ENCODE data around the gene CRTAC1.

The CRTAC1 gene, protein sequence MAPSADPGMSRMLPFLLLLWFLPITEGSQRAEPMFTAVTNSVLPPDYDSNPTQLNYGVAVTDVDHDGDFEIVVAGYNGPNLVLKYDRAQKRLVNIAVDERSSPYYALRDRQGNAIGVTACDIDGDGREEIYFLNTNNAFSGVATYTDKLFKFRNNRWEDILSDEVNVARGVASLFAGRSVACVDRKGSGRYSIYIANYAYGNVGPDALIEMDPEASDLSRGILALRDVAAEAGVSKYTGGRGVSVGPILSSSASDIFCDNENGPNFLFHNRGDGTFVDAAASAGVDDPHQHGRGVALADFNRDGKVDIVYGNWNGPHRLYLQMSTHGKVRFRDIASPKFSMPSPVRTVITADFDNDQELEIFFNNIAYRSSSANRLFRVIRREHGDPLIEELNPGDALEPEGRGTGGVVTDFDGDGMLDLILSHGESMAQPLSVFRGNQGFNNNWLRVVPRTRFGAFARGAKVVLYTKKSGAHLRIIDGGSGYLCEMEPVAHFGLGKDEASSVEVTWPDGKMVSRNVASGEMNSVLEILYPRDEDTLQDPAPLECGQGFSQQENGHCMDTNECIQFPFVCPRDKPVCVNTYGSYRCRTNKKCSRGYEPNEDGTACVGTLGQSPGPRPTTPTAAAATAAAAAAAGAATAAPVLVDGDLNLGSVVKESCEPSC

DNA sequence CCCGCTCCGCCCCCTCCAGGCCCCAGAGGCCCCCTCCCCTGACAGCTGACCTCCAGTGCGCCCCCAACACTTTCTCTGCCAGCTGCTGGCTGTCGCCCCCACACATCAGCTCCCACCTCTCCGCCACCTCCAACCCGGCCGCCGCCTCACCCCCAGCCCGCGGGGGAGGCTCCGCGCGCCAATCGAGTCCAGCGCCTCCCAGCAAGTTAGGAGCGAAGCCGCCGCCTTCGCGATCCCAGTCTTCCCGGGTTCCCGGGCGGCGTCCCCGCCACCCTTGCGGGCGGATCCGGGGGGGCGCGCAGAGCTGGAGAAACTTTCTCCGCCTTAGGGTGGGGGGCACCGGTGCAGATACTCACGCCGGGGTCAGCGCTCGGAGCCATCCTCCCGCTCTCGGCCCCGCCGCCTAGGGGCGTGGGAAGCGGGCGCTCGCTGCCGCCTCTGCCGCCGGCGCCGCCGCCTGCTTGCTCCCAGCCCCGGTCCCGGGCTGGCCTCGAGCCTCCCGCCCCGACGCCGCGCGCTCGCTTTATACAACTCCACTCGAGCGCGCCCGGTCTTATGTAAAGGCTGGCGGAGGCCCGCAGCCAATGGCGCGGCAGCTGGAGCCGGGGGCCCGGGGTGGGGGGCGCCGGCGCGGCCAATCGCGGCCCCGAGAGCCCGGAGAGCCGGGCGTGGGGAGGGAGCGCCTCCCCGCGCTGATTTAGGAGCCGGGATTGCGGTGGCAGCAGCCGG lies at the start of gene CRTAC1:
Gene CRTAC1 (minus strand): TSS at position 529 of the 729 bp plus-strand sequence. CDS start 149 bp downstream, at position 380.
- DNase-seq, result no peak

DNA sequence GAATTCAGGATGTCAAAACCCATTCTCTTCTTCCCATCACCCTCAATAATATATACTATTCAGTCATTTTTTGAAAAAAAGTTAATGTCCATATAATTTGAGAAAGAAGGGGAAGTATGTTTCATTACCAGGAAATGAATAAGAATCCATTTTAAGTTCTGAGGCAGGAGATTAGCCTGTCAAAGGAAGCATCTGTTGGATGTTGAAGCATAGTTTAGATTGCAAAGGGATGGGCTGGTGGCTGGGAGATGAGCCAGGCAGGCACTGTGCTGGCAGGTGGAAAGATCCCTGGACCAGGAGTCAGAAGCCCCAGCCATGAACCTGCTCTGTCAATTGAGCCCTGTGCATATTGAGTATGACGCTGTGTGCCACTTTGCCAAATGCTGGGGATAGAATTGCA lies 48.4 kb upstream of the CRTAC1 start:
- DNase-seq, result no peak

DNA sequence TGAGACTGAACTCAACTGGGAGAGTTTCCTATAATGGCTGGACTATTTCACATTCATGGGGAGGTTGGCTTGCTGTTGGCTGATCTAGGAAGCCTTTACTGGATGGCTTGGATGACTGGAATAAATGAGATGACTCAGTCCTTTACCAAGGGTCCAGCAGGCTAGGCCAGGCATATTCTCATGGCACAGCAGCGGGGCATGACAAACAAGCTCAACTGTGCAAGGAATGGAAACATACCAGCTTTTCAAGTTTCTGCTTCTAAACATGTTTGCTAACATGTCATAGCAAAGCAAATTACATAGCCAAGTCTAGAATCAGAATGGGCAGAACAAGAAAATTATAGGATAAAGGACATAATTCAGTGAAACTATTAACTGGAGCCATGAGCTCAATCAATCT lies 46.8 kb upstream of the CRTAC1 start:
- no peak for DNase-seq

DNA sequence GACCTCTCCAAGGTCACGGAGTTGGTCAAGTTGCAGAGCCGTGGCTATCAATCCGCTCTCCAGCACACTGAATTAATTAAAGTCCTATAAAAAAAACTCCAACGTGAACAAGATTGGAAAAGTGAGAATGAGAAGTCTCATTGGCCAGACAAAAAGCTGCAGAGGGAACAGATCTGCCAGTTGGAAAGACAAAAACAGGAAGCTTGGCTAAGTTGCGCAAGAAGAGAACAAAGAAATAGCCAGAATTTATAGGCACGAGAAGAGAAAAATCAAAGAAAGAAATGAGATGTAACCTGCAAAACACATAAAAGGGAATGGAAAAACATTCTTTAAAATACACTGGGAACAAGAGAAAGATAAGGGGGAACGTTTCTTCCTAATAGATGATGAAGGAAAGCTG lies 45.7 kb upstream of the CRTAC1 start:
- DNase-seq, result no peak

DNA sequence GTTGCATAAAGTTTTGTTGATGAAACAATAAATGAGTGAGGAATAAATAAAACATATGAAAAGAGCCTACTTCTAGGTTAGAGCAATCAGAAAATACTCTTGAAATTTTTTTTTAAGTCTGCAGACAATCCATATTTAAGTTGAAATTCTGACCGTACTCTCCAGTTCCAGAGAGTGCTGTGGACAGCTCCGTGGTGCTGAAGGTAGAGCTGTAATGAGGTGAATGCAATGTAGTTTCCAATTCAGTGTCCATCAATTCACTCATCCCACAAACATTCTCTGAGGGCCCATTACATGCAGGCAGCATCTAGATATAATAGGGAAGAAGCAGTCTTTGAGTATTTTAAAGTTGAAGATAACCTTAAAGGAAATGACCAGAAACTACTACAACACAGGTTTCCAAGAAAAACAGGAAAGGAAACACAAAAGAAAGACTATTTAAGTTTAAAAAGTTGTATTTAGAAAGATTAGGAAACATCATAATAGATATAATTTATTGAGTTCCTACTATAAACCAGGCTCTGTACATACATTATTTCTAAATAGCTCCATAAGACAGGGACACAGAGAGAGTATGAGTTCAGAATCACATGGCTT lies 44.0 kb upstream of the CRTAC1 start:
- no peak for DNase-seq

DNA sequence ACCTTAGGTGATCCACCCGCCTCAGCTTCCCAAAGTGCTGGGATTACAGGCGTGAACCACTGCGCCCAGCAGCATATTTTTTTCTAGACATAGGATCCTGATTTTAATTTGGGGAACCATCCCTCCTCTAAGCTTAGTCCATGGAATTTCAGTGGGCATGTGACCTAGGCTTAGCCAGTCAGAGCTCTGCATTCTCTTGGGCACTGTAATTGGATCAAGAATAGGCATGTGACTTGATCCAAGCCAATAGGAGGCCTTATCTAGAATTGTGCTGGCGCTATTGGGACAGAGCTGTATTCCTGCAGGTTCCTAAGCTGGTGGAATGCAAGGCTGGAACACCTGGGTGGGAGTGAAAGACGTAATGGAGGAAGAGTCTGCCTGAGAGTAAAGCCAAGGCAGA lies 36.7 kb upstream of the CRTAC1 start:
- no peak for DNase-seq

DNA sequence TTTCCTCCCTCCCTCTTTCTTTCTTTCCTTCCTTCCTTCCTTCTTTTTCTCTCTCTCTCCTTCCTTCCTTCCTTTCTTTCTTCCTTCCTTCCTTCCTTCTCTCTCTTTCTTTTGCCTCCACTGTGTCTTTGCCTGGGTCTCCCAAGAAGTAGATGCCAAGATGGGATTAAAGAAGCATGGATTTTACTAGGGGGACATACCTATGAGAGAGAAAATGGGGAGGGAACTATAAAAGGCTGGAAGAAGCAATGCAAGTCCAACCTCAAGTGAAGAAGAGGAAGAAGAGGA lies 33.3 kb upstream of the CRTAC1 start:
- DNase-seq, result no peak

DNA sequence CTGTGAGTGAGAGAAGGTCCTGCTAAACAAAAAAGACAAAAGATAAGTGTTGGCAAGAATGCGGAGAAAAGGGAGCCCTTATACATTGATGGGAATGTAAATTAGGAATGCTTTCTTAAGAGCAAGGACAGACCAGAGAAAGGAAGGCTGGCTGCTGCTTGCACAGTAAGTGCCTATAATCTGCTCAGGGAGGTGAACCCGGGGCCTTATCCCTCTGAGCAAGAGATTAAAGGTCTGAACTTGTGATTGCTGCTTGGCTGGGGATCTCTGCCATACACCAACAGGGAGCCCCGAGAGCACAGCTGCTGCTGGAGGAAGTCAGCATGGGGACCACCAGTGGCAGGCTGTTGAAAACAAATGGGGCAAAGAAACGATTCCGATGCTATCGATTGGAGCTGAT lies 32.0 kb upstream of the CRTAC1 start:
- DNase-seq, result no peak

DNA sequence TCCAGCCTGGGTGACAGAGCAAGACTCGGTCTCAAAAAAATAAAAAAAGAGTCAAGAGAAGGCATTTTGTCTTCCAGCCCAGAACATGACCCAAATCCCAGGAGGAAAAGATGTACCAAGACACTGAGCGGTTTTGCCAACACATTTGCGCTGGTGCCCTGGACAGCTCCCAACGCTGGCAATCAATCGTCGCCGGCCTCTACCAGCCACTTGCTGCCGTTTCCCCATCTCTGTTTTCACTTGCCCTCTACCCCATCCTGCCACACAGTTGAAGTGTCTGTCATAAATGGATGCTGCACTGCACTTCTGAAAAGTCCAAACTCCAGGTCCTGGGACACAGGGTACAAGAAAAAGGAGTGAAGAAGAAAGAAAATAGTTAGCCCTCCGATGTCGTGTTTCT lies 29.7 kb upstream of the CRTAC1 start:
- DNase-seq, result no peak

DNA sequence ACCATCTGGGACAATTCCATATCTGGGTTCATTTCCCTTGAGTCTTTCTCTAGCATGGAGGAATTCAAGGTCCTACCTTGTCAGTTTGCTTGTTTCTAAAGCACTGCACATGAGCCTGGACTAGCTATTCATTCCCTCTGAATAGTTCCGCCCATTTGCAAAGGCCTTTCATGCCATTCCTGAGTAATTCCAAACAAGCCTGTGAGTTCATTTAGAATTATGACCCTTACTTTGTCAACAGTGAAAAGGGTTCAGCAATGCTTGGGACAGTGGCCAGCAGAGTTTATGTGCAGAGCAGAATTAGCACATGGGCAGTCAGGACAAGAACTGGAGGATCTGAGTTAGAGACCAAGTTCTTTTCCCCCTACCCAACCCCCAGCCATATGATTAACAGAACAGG lies 27.9 kb upstream of the CRTAC1 start:
- DNase-seq, result no peak

DNA sequence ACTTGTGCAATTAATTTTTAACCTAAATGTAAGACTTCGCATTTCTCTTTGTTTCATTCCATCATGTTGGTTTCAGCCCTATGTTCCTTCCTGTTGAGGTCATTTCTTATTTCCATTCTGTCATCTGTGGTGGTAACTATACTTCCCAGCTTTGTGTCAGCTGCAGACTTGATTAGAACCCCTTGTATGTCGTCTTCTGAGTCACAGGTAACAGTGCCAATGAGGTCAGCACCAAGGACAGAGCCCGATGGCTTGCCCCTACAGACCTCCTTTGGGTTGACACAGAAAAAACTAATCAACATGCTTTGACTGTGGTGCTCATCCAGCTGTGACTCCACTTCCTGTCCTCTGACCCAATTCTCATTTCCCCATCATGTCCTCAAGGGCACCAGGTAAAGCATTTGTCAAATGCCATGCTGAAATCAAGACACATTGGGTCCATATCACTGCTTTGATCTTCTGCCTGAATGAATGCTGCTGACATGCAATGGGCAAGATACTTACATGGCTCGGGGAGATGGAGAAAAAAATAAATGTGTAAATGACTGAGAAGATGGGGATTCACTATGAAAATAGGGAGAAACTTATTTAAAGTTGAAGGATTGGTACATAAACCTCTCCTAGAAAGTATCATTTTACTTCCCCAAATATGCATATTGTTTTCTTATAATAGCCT lies 25.6 kb upstream of the CRTAC1 start:
- DNase-seq, result no peak

DNA sequence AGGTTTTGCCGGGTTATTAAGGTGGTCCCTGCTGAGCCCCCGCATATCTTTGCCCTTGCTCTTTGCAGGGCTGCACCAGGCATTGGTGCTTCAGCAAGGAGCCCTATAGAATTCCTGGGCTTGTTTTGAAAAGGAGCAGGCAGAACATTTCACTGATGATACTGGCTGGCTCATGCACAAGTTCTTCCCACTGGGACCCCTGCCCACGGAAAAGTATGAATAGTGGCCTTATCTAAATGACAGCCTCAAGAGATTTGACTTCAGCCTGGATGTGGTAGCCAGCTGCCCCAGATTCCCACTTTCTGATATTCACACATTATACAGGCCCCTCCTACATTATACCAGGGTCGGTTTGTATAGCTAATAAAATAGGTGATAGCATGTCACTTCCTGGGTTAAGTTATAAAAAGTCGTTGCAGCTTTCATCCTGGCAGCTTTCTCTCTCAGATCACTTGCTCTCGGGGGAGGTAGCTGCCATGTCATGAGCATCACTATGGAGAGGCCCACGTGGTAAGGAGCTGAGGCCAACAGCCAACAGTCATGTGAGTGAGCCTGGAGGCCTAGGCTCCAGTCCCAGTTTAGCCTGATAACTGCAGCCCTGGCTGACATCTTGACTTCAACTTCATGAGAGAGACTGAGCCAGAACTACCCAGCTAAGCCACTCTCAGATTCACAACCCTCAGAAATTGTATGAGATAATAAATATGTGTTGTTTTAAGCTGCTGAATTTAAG lies 16.8 kb upstream of the CRTAC1 start:
- DNase-seq, result no peak

DNA sequence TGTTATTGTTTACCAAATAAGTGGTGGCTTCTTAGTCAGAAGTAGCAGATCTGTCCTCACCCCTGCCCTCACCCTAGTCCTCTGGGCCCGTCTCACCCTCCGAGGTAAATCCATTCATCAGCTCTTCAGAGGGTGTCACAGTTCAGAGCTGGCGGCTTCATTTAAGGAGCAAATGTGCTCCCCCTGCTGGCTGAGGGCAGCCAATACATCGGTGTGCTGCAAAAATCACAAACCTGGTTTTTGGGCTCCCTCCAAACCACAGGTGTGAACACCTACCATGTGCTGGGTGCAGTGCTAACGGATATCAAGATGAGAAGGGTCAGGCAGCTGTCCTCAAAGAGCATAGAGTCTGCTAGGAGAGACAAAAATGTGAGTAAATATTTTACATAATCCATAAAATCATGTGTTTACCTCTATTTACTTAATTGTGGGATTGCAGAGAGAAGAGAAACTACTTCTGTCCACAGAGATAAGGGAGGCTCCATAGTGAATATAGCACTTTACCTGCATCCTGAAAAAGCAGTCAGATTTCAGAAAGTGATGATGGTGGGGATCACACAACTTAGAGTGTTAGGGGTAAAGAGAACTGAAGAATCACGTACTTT lies 15.5 kb upstream of the CRTAC1 start:
- peak in 1 of 2 experiments; percentile 39 for DNase-seq

DNA sequence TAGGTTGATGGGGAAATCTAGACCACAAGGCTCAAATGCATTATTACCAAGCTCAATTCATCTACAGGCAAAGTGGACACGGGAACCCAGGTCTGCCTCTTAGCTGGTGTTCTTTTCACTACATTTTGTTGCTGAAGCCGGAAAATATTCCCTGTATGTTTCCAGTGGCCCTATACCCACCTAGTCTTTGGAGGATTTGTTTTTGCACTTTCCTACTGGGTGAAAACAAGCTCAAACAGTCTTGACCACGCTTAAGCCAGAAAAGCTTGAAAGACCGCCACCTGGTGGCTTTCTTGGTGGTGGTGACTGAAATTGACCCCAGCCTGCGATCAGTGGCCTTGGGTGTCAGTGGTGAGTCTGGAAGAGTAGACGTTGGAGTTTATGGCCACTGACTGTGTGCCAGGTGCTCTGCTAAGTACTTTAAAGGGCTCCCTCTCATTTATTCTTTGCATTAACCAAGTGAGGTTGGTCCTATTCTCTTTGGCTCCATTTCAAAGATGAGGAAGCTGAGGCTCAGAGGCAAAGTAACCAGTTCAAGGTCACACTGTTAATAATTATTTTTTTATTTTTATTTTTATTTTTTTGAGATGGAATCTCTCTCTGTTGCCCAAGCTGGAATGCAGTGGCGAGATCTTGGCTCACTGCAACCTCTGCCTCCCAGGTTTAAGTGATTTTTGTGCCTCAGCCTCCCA lies 11.1 kb upstream of the CRTAC1 start:
- DNase-seq, result peak; percentile 28 to 36

DNA sequence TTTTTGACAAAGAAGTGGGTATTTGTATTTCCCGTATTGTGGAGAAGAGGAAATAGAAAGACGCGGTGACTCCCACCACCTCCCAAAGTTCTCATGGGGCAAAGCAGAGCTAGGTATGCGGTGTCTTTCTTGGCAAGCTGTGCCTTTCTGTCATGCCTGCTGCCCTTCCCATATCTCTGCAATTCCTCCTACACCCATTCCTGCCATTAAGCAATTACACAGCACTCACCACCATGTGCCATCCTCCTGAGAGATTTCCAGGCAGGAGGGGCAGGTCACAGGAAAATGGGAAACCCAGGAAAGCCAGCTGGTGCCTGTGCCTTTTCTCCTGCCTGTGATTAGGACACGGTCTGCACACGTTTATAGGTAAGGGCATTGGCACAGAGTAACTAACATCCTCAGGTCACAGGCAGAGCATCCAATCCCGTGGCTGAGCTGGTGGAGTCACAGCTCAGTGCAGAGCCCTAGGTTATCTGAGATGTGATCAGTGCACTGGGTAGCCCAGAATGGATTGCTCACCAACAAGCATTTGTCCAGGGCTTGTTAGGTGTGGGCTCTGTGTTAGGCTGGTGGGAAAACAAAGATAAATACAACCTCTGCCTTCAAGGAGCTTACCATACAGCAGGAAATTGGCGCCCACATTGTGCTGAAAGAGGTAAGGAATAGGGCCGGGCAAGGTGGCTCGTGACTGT lies 9.4 kb upstream of the CRTAC1 start:
- DNase-seq, result no peak

DNA sequence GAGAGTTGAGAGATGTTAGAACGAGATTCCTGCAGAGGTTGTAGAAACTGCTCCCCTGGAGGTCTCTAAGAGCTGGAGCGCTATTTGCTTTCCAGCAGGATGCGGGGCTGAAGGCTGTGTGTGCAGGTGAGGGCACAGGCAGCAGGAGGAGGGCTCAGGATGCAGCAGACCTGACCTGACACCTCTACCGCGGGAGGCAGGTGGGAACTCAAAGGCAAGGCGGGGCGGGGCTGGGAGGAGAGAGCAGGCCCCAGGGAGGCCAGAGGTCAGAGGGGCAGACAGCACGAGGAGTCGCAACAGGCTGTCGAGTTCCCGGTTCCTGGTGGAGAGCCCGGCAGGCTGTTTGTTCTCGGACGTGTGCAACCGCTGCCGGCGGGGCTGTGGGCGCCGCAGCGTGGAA lies 7.9 kb upstream of the CRTAC1 start:
- DNase-seq, result no peak

DNA sequence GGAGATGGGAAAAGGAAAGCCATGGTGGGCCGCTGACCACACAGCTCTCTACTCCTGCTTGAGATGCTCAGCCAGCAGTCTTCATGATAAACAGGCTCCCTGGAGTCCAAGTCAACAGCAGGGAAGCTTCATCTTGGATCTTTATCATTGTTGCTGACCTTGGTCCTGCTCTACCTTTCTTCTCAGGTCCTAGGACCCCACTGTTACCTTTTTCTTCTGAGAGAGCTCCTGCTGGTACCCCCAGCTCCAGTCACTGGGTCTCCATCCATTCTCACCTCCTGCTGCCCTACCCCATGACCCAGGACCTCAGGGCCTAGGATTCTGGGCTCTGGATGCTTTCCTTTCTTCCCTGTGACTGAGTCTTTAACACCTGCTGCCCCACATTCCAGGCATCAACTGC lies 5.2 kb upstream of the CRTAC1 start:
- DNase-seq, result no peak

DNA sequence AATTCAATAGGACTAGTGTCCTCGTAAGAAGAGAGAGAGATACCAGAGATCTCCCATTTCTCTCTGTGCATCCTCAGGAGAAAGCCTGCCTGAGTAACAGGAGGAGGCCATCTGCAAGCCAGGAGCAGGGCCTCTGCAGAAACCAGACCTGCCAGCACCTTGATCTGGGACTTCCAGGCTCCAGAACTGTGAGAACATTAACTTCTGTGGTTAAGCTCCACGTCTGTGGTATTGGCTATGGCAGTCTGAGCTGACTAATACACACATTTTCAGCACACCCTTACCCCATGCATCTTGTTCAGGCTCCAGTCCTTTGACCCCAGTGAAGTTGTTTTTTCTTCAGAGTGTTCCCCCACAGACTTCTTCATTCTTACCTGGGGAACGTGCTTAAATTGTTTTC lies 3.1 kb upstream of the CRTAC1 start:
- no peak for DNase-seq

DNA sequence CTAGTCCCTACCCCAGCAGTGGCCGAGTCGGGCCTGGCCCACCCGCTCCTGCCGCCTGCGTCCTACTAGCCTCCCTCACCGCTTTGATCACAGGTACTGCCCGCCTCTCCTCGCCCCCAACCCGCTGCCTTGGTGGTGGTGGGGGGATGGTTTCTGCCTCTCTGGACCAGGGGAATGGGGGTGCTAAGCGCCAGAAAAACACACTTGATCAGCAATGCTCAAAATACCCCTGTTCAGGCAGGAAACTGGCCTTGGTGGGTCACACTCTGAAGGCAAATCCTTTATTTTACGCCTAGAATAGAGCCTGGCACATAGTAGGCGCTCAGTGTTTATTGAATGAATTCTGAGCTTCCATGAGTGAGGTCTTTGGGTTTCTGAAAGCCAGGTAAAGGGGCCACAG lies 1.0 kb upstream of the CRTAC1 start:
- no peak for DNase-seq

DNA sequence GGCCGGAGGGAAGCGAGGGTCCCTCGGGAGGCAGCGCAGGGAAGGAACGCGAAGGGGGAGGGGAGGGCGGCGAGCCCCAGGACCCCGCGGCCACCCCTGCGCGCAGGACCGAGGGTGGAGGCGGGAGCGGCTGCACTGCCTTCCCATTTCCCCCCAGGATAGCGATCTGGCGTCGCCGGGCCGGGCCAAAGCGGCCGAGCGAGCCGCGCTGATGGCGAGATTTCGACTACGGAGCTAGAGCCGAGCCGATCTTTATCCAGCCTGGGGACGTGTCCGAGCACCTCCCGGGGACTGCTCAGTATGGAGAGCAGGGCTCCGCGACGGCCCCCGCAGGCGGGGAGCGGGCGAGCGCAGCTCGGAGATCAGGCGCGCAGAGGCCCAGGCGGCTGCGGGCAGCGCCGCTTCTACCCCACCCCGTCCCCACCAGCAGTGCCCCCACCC lies 590 bp upstream of the CRTAC1 start:
- DNase-seq, result no peak

All from SW 1271 (cell line).